GM12865 (cell line): Measurements from ENCODE around the gene KDELR1.

ENCODE experiments used
- DNase-seq: peaks from one replicate; pipeline ENCODE4 v3.0.0; 2010; ENCODE audit warnings: low read depth
- H3K4me3 ChIP-seq: 2 replicates; pipeline ENCODE4 v1.5.1; 2011; ENCODE audit warnings: mild to moderate bottlenecking, low read depth, low read length, control low read depth
- TF ChIP-seq, protein P1 (sequence below): IDR thresholded peaks from 2 replicates; pipeline ENCODE4 v1.5.1; 2011; ENCODE audit warnings: low read length, control low read depth, low read depth, inconsistent platforms; ENCODE audit not compliant: insufficient read depth; ENCODE audit errors: missing control alignments

KDELR1 gene

GRCh38 chr19:48419158-48419920 is 28.0 kb upstream of the KDELR1 start:
- TF ChIP-seq, protein P1, sequence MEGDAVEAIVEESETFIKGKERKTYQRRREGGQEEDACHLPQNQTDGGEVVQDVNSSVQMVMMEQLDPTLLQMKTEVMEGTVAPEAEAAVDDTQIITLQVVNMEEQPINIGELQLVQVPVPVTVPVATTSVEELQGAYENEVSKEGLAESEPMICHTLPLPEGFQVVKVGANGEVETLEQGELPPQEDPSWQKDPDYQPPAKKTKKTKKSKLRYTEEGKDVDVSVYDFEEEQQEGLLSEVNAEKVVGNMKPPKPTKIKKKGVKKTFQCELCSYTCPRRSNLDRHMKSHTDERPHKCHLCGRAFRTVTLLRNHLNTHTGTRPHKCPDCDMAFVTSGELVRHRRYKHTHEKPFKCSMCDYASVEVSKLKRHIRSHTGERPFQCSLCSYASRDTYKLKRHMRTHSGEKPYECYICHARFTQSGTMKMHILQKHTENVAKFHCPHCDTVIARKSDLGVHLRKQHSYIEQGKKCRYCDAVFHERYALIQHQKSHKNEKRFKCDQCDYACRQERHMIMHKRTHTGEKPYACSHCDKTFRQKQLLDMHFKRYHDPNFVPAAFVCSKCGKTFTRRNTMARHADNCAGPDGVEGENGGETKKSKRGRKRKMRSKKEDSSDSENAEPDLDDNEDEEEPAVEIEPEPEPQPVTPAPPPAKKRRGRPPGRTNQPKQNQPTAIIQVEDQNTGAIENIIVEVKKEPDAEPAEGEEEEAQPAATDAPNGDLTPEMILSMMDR = no peak
- H3K4me3 ChIP-seq = peak overlapping the region; percentile 6
- DNase-seq = peak; percentile 84

- peak; percentile 43 for DNase-seq
- peak overlapping the region; percentile 6 for H3K4me3 ChIP-seq
- TF ChIP-seq, protein P1 = peak; percentile 15
These were observed 27.1 kb upstream of the KDELR1 start for GRCh38 chr19:48418317-48419064.

GRCh38 chr19:48417421-48417820 is 26.1 kb upstream of the KDELR1 start:
- DNase-seq = no peak
- H3K4me3 ChIP-seq = no peak overlapping the region
- TF ChIP-seq, protein P1 = no peak

DNA sequence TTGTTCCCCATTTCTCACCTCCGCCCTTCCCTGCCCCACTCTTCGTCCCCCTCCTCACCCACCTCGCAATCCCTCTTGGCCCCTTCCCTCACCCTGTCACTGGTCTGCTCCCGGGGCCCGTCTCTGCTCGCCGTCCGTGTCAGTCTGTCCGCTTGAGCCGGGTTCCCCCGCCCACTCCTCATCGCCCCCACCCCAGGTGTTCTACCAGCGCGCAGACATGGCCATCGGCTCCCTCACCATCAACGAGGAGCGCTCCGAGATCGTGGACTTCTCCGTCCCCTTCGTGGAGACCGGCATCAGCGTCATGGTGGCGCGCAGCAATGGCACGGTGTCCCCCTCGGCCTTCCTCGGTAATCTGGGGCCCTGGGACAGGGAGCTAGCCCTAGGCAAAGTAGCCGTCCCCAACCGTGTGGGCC is 24.5 kb upstream of the KDELR1 start:
- no peak overlapping the region for H3K4me3 ChIP-seq
- no peak for DNase-seq
- TF ChIP-seq, protein P1 = no peak

DNA sequence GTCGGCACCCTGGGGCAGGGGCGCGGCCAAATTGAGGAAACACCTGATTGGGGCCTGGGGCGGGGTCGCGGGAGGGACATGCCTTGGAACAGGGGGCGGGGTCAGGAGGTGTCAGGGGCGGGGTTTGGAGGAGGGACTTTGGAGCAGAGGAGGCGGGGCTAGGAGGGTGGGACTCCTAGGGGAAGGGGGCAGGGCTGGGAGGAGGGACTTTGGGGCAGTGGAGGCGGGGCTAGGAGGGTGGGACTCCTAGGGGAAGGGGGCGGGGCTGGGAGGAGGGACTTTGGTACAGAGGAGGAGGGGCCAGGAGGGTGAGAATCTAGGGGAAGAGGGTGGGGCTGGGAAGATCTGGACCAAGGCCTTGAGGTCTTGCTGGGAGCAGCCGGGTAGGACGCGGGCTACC is 24.0 kb upstream of the KDELR1 start:
- TF ChIP-seq, protein P1 = no peak
- DNase-seq = peak; percentile 86
- no peak overlapping the region for H3K4me3 ChIP-seq

- TF ChIP-seq, protein P1 = no peak
- no peak for DNase-seq
- H3K4me3 ChIP-seq = no peak overlapping the region
These were observed 22.7 kb upstream of the KDELR1 start for GRCh38 chr19:48413879-48414587.
